Spleen (tissue), 7 donors: ENCODE results near the gene PDE1C.

Source experiments
- POLR2AphosphoS5 ChIP-seq, 3 donors: sonication (generic); formaldehyde crosslinking; IDR thresholded peaks; one replicate each; pipeline ENCODE4 v1.5.1; 2017; ENCODE audit warnings: antibody characterized with exemption in 3 of 3
- TF ChIP-seq, protein P1 (sequence below), 11 experiments: fragments of 200-600 bp in 7 of 11; fragments of 450-650 bp in 4 of 11; sonication (generic) in 4 of 11; IDR thresholded peaks in 8 of 11; conservative IDR thresholded peaks in 3 of 11; 1 replicate in 7 of 11; 2 replicates in 4 of 11; pipeline versions ENCODE4 v1.4.0 to v1.8.0; 2016 to 2021; ENCODE audit warnings: antibody characterized with exemption in 11 of 11, inconsistent platforms in 4 of 11, mild to moderate bottlenecking in 1 of 11
- donor health status: DM: no; HTN: no; CAD: no; lungs with moderate emphysema.
- donor health status: DM: no; HTN: no; CAD: no.
- donor health status: DM: no; HTN: no; CAD: no.

DNA sequence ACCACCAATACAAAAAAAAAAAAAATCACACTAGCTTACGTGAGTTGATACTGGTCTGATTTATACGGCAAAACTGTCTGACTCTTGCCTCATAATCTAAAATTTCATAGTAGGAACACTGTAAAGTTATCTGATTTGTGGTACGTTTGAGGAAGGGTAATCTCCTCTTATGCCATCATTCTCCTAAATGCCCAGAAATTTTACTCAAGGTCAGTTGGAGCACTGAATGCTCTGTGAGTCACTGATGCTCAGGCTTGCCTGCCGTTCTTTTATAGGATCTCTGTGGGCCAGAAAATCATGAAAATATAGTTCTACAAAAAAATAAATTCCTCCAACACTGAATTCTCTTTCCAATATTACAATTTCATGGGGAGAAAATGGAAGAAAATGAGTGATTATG, 135.7 kb downstream of the PDE1C start:
- TF ChIP-seq, protein P1, sequence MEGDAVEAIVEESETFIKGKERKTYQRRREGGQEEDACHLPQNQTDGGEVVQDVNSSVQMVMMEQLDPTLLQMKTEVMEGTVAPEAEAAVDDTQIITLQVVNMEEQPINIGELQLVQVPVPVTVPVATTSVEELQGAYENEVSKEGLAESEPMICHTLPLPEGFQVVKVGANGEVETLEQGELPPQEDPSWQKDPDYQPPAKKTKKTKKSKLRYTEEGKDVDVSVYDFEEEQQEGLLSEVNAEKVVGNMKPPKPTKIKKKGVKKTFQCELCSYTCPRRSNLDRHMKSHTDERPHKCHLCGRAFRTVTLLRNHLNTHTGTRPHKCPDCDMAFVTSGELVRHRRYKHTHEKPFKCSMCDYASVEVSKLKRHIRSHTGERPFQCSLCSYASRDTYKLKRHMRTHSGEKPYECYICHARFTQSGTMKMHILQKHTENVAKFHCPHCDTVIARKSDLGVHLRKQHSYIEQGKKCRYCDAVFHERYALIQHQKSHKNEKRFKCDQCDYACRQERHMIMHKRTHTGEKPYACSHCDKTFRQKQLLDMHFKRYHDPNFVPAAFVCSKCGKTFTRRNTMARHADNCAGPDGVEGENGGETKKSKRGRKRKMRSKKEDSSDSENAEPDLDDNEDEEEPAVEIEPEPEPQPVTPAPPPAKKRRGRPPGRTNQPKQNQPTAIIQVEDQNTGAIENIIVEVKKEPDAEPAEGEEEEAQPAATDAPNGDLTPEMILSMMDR (IDR thresholded peaks at IDR 0.05 in 8 of 11, conservative IDR thresholded peaks at IDR 0.05 in 3 of 11): no peak
- TF ChIP-seq POLR2AphosphoS5 (IDR thresholded peaks at IDR 0.05): no peak
